K562 (cell line): Measurements from ENCODE around the gene IGF2R. TPM values are rescaled to one million over a fixed set of nuclear protein-coding genes. Genes with fewer than 3 reads are reported as not detected.

ENCODE experiments used
- ATF2 ChIP-seq: sonication (generic); formaldehyde crosslinking; IDR thresholded peaks from 2 replicates; pipeline ENCODE4 v1.8.1; 2022; ENCODE audit warnings: missing genetic modification reagents
- CEBPZ ChIP-seq: fragments of 150-350 bp; IDR thresholded peaks from 2 replicates; pipeline ENCODE4 v1.6.1; 2014; ENCODE audit warnings: low read depth, mild to moderate bottlenecking, low read length, borderline replicate concordance
- FOXJ2 ChIP-seq: fragments of 200-800 bp; sonication (Bioruptor generic); IDR thresholded peaks from 2 replicates; pipeline ENCODE4 v1.6.1; 2016; ENCODE audit warnings: missing genetic modification characterization, missing compliant biosample characterization
- IRF2 ChIP-seq: sonication (generic); formaldehyde crosslinking; IDR thresholded peaks from 2 replicates; pipeline ENCODE4 v1.8.1; 2022; ENCODE audit warnings: mild to moderate bottlenecking, missing genetic modification reagents
- MXD1 ChIP-seq: fragments of 250-450 bp; sonication (Bioruptor Pico); IDR thresholded peaks from 2 replicates; pipeline ENCODE4 v1.8.0; 2021; ENCODE audit warnings: borderline replicate concordance, mild to moderate bottlenecking, moderate library complexity; ENCODE audit not compliant: poor library complexity, severe bottlenecking
- NFIC ChIP-seq: fragments of 450-650 bp; IDR thresholded peaks from 2 replicates; pipeline ENCODE4 v1.6.1; 2017; ENCODE audit warnings: mild to moderate bottlenecking, inconsistent platforms
- NFIX ChIP-seq: fragments of 250-450 bp; sonication (Bioruptor Pico); IDR thresholded peaks from 2 replicates; pipeline ENCODE4 v1.4.0; 2020; ENCODE audit warnings: low read depth, mild to moderate bottlenecking, moderate library complexity
- NR3C1 ChIP-seq: sonication (generic); formaldehyde crosslinking; IDR thresholded peaks from 2 replicates; pipeline ENCODE4 v1.8.1; 2022; ENCODE audit warnings: missing genetic modification reagents
- PRDM10 ChIP-seq: fragments of 450-650 bp; IDR thresholded peaks from 2 replicates; pipeline ENCODE4 v1.6.1; 2018; ENCODE audit not compliant: partially characterized antibody
- RAD21 ChIP-seq, 2 experiments: fragments of 250-450 bp in 1 of 2; fragments of 450-650 bp in 1 of 2; sonication (Bioruptor Pico) in 1 of 2; formaldehyde crosslinking in 1 of 2; IDR thresholded peaks in 1 of 2; conservative IDR thresholded peaks in 1 of 2; 2 replicates each; pipeline versions ENCODE4 v1.4.0 to v1.8.0; 2020 to 2022; ENCODE audit warnings: mild to moderate bottlenecking in 2 of 2, moderate library complexity in 1 of 2
- SNAPC5 ChIP-seq: fragments of 250-450 bp; sonication (Bioruptor Pico); IDR thresholded peaks from 2 replicates; pipeline ENCODE4 v1.8.0; 2021; ENCODE audit warnings: moderate library complexity, mild to moderate bottlenecking, inconsistent platforms
- SNIP1 ChIP-seq: fragments of 450-650 bp; IDR thresholded peaks from 2 replicates; pipeline ENCODE4 v1.7.1; 2017; ENCODE audit warnings: low read depth, mild to moderate bottlenecking
- ZBTB7A ChIP-seq: IDR thresholded peaks from 2 replicates; pipeline ENCODE4 v1.6.1; 2011; ENCODE audit warnings: low read depth, mild to moderate bottlenecking, low read length, moderate library complexity, borderline replicate concordance; ENCODE audit not compliant: control insufficient read depth
- ZNF282 ChIP-seq: sonication (generic); formaldehyde crosslinking; IDR thresholded peaks from 2 replicates; pipeline ENCODE4 v1.8.1; 2023; ENCODE audit warnings: missing genetic modification reagents
- polyA plus RNA-seq, 8 experiments: library from polyadenylated mRNA; depleted of rRNA in 4 of 8; stranded (reverse) in 5 of 8; unstranded in 3 of 8; fragments of >200 nt; fragmentation: Nextera tagmentation in 2 of 8; fragmentation: Illumina TruSeq in 1 of 8; extraction: Ambion mirVana in 2 of 8; extraction: Trizol in 1 of 8; gene quantifications; 2 replicates each; pipeline versions ENCODE4 v1.2.1 to v1.2.3, GENCODE V29; 2011 to 2014; ENCODE audit warnings: inconsistent platforms in 1 of 8, missing spikeins in 1 of 8
- total RNA-seq, 7 experiments: library from RNA; depleted of rRNA in 6 of 7; stranded (reverse); fragments of >200 nt in 6 of 7; fragmentation: Illumina TruSeq in 2 of 7; extraction: Trizol in 2 of 7; gene quantifications; 2 replicates each; pipeline versions ENCODE4 v1.2.1 to v1.2.3, GENCODE V29; 2011 to 2021; ENCODE audit warnings: low replicate concordance in 1 of 7

The IGF2R gene
- total and polyA plus RNA-seq, 9 of the 15 experiments (the other 6 are each of a cell fraction or from before 2014, with no cell fraction given) = 3.5 to 92.3 (median 34.5) TPM

- TF ChIP-seq NFIX = peak; percentile 65
- no peak for TF ChIP-seq NR3C1 (CRISPR knock-in tag)
- TF ChIP-seq NFIC = peak; percentile 87
- TF ChIP-seq ZBTB7A = no peak
- TF ChIP-seq RAD21 (CRISPR knock-in tag; conservative IDR thresholded peaks at IDR 0.05 in 1 of 2, IDR thresholded peaks at IDR 0.05 in 1 of 2) = no peak
- TF ChIP-seq ATF2 (CRISPR knock-in tag) = 0 out of 2 replicates have a peak, but pooled peaks have one; percentile 39
- TF ChIP-seq MXD1 (CRISPR knock-in tag) = no peak
- 0 out of 2 replicates have a peak, but pooled peaks have one; percentile 37 for TF ChIP-seq IRF2 (CRISPR knock-in tag)
- TF ChIP-seq PRDM10 = no peak
- TF ChIP-seq FOXJ2 (tag) = no peak
- TF ChIP-seq SNIP1 = no peak
- TF ChIP-seq SNAPC5 (CRISPR knock-in tag) = no peak
- TF ChIP-seq ZNF282 = no peak
- TF ChIP-seq CEBPZ = no peak
Measured at GRCh38 chr6:160015778-160016684, 47.1 kb downstream of the IGF2R start (continued).
